Neutrophil (primary cell): ENCODE results near the gene KLHL17.

Experiments
- H3K27ac ChIP-seq: fragments of 200-600 bp; sonication (generic); 2 replicates; pipeline ENCODE4 v1.5.1; 2016; ENCODE audit warnings: mild to moderate bottlenecking, moderate library complexity
- H3K27me3 ChIP-seq: fragments of 200-600 bp; sonication (generic); 2 replicates; pipeline ENCODE4 v1.6.0; 2016; ENCODE audit warnings: mild to moderate bottlenecking
- H3K36me3 ChIP-seq: fragments of 200-600 bp; sonication (generic); 2 replicates; pipeline ENCODE4 v1.5.1; 2017
- H3K4me1 ChIP-seq, 2 experiments: fragments of 200-600 bp in 1 of 2; sonication (generic) in 1 of 2; 1 replicate in 1 of 2; 2 replicates in 1 of 2; pipeline versions ENCODE4 v1.5.1 to v1.6.1; 2013 to 2016; ENCODE audit warnings: low read depth in 1 of 2, low read length in 1 of 2, mild to moderate bottlenecking in 1 of 2, moderate library complexity in 1 of 2; ENCODE audit not compliant: control insufficient read depth in 1 of 2, insufficient read depth in 1 of 2
- H3K4me3 ChIP-seq, 2 experiments: fragments of 200-600 bp in 1 of 2; sonication (generic) in 1 of 2; 1 replicate in 1 of 2; 2 replicates in 1 of 2; pipeline ENCODE4 v1.5.1; 2013 to 2016; ENCODE audit warnings: low read depth in 1 of 2, low read length in 1 of 2, mild to moderate bottlenecking in 1 of 2, moderate library complexity in 1 of 2
- H3K9me3 ChIP-seq: fragments of 200-600 bp; sonication (generic); 2 replicates; pipeline ENCODE4 v1.5.1; 2016
- CTCF ChIP-seq: fragments of 200-600 bp; sonication (generic); IDR thresholded peaks from 2 replicates; pipeline ENCODE4 v1.5.1; 2016; ENCODE audit warnings: antibody characterized with exemption

The KLHL17 gene

GRCh38 chr1:913491-914130 lies 46.8 kb upstream of the KLHL17 start:
- Histone ChIP-seq H3K4me3 (no peak overlapping the region), H3K27me3 (peaks cover 44% of the 10 kb centered on the region), H3K36me3 (no peaks in the 10 kb centered on the region), H3K4me1 (peaks cover 4 to 5% of the 10 kb centered on the region in 2 experiments), H3K27ac (no peak overlapping the region), H3K9me3 (no peaks in the 10 kb centered on the region)
- TF ChIP-seq CTCF: no peak

GRCh38 chr1:914131-914890 lies 46.1 kb upstream of the KLHL17 start:
- Histone ChIP-seq H3K4me1 (peaks cover 4 to 5% of the 10 kb centered on the region in 2 experiments), H3K27ac (no peak overlapping the region), H3K27me3 (peaks cover 44% of the 10 kb centered on the region), H3K4me3 (no peak overlapping the region), H3K36me3 (no peaks in the 10 kb centered on the region), H3K9me3 (no peaks in the 10 kb centered on the region)
- TF ChIP-seq CTCF: no peak

GRCh38 chr1:914891-915280 lies 45.5 kb upstream of the KLHL17 start:
- no peak overlapping the region for H3K4me3 ChIP-seq
- no peaks in the 10 kb centered on the region for H3K36me3 ChIP-seq
- H3K9me3 ChIP-seq: no peaks in the 10 kb centered on the region
- peaks cover 4 to 5% of the 10 kb centered on the region in 2 experiments for H3K4me1 ChIP-seq
- no peak overlapping the region for H3K27ac ChIP-seq
- no peak for TF ChIP-seq CTCF
- peaks cover 47% of the 10 kb centered on the region for H3K27me3 ChIP-seq

- Histone ChIP-seq H3K27ac (no peak overlapping the region), H3K27me3 (peaks cover 47% of the 10 kb centered on the region), H3K9me3 (no peaks in the 10 kb centered on the region), H3K36me3 (no peaks in the 10 kb centered on the region), H3K4me3 (no peak overlapping the region), H3K4me1 (peaks cover 4 to 5% of the 10 kb centered on the region in 2 experiments)
- TF ChIP-seq CTCF: no peak
Measured at GRCh38 chr1:915295-916172, 44.9 kb upstream of the KLHL17 start.

DNA sequence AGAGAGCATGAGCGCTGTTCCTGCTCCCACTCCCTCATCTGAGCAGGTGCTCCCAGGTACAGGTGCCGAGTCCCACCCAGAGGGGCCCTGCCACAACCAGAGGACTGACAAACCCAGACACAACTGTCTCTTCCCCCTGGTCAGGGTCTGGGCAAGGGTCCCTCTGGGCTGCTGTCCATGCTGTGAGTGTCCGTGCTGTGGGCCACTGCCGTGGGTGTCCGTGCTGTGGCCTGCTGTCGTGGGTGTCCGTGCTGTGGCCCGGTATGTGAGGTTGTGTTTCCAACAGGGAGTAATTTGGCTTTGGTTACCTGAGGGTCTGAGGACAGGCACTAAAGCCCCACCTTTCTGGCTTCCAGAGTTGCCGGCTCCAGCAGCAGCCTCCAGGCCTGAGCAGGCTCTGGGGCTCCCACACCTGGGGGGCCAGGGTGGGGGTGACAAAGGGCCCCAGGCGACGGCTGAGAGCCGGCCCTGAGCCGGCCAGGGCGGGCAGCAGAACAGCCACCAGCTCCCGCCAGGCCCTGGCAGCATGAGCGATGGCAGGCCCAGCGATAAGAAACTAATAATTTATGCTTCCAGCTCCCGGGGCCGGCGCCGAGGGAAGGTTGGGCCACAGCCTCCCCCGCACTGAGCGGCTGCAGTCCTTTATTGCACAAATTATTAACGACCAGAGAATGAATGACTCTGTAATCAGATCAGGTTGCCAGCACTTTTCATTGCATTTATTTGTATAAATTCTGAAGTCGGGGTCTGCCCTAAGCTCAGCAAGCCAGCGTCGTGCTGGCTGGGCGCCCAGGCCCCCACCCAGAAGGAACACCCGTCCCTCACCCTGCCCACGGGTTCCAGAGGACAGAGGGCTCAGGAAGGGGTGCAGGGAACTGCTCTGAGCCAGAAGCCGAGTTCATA lies 44.0 kb upstream of the KLHL17 start:
- TF ChIP-seq CTCF: no peak
- no peaks in the 10 kb centered on the region for H3K9me3 ChIP-seq
- H3K4me1 ChIP-seq: peaks cover 4 to 5% of the 10 kb centered on the region in 2 experiments
- H3K4me3 ChIP-seq: no peak overlapping the region
- H3K27me3 ChIP-seq: peaks cover 47% of the 10 kb centered on the region
- no peak overlapping the region for H3K27ac ChIP-seq
- H3K36me3 ChIP-seq: no peaks in the 10 kb centered on the region
